GM19239 (cell line): ENCODE results near the gene CCDC7.
"Not testable (repeated sequence)": the region's sequence is repeated elsewhere in the genome, so short reads cannot be mapped to it uniquely, and the experiment has no call there.

Experiments used
- DNase-seq: peaks from one replicate; pipeline ENCODE4 v3.0.0; 2011; ENCODE audit warnings: low spot score; ENCODE audit not compliant: insufficient read length
- FAIRE-seq: peaks from 2 replicates; lab custom pipeline; 2011; peaks lifted over from hg19 to GRCh38; lab: Jason Lieb, UNC

Gene CCDC7

GRCh38 chr10:32909456-32909855 lies 463.5 kb downstream of the CCDC7 start:
- FAIRE-seq (no peak), DNase-seq (no peak)

GRCh38 chr10:32909970-32910369 lies 464.0 kb downstream of the CCDC7 start:
- peak; percentile 45 for FAIRE-seq
- not testable (repeated sequence) for DNase-seq

GRCh38 chr10:32911285-32912016 lies 465.5 kb downstream of the CCDC7 start:
- no peak for FAIRE-seq
- DNase-seq, result no peak

- DNase-seq, FAIRE-seq: not testable (repeated sequence)
These were observed 471.9 kb downstream of the CCDC7 start for GRCh38 chr10:32917817-32918216.

- DNase-seq, result no peak
- FAIRE-seq, result no peak
These were observed 476.2 kb downstream of the CCDC7 start for GRCh38 chr10:32922170-32922569.

- DNase-seq (no peak), FAIRE-seq (no peak)
These were observed 477.2 kb downstream of the CCDC7 start for GRCh38 chr10:32923134-32923533.

- FAIRE-seq (no peak), DNase-seq (no peak)
These were observed 477.9 kb downstream of the CCDC7 start for GRCh38 chr10:32923849-32924248.
